ENCODE results near the gene CDH4. TPM values are rescaled to one million over a fixed set of nuclear protein-coding genes. Genes with fewer than 3 reads are reported as not detected.
"Not testable (repeated sequence)": the region's sequence is repeated elsewhere in the genome, so short reads cannot be mapped to it uniquely, and the experiment has no call there.

The CDH4 gene
- total RNA-seq, 2 experiments from 2014 or later = 0.11 to 0.18 TPM

DNA sequence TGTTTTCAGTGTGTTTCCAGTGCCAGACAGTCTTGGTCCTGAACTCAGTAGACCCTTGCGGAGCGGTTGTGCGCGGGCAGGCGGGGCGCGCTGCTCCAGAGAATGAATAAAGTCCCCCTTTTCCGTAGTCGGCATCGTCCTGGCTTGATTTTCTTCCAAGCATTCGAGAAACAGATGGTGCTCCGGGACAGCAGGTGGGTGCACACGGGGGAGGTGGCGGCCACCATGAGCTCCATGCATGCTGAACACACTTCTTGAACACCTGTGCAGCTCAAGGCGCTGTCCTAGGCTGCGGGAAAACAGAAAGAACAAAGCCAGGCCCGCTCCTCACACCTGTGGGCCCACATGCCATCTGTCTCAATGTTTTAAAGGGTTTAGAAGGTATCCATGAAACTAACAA, 688.4 kb downstream of the CDH4 start:
- CTCF ChIA-PET = no interaction called here
- DNase-seq (no peak), ATAC-seq (no peak)
- Mint-ChIP-seq H3K36me3 (ENCODE audit: low read depth) (no peaks in the 10 kb centered on the region), H3K4me3 (no peak overlapping the region), H3K27me3 (peaks cover 2% of the 10 kb centered on the region), H3K4me1 (ENCODE audit: low read depth) (no peaks in the 10 kb centered on the region), H3K27ac (no peak overlapping the region), H3K9me3 (peaks cover 2% of the 10 kb centered on the region)
- POLR2A ChIA-PET = no interaction called here
- intact Hi-C loops (cut with micrococcal nuclease) = no loop called here
- TF ChIP-seq, protein P1, sequence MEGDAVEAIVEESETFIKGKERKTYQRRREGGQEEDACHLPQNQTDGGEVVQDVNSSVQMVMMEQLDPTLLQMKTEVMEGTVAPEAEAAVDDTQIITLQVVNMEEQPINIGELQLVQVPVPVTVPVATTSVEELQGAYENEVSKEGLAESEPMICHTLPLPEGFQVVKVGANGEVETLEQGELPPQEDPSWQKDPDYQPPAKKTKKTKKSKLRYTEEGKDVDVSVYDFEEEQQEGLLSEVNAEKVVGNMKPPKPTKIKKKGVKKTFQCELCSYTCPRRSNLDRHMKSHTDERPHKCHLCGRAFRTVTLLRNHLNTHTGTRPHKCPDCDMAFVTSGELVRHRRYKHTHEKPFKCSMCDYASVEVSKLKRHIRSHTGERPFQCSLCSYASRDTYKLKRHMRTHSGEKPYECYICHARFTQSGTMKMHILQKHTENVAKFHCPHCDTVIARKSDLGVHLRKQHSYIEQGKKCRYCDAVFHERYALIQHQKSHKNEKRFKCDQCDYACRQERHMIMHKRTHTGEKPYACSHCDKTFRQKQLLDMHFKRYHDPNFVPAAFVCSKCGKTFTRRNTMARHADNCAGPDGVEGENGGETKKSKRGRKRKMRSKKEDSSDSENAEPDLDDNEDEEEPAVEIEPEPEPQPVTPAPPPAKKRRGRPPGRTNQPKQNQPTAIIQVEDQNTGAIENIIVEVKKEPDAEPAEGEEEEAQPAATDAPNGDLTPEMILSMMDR (IDR thresholded peaks at IDR 0.05) = no peak

DNA sequence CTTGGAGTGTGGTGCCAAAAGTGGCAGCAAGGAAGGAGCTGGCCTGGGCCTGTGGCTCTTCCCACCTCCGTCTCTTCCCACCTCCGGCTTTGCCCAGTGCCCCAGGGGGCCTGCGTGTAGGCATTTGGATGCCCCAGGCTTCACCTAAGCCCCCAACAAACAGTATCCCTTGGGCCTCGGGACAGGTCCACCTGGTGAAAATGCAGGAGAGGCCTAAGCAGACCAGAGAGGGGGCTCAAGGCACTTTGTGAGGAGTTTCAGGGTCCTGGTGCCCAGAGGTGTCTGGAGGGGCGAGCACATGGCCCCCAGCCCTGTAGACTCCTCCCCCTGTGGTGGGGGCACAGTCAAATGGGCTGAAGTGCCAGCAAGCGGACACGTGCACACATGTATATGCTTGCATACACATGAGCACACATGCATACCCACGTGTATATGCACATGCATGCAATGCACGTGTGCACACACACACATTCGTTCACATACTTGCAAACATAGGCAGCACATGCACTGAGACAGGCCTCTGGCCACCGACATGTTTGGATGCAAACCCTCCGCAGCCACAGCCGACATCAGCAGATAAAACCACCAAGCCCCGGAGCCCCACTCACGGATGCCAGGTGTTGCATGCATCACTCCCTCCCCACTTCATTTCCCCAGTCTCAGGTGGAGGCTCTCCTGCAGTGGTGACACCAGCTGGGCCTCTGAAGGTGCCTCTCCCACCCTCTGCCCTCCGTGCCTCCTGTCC, 689.1 kb downstream of the CDH4 start:
- ChIA-PET POLR2A (no interaction called here), CTCF (no interaction called here)
- Mint-ChIP-seq H3K4me3 (no peak overlapping the region), H3K4me1 (ENCODE audit: low read depth) (no peaks in the 10 kb centered on the region), H3K27me3 (peaks cover 2% of the 10 kb centered on the region), H3K9me3 (peaks cover 2% of the 10 kb centered on the region), H3K27ac (no peak overlapping the region), H3K36me3 (ENCODE audit: low read depth) (no peaks in the 10 kb centered on the region)
- intact Hi-C loops (cut with micrococcal nuclease) = no loop called here
- DNase-seq (no peak), ATAC-seq (no peak)
- TF ChIP-seq, protein P1 (IDR thresholded peaks at IDR 0.05) = no peak

DNA sequence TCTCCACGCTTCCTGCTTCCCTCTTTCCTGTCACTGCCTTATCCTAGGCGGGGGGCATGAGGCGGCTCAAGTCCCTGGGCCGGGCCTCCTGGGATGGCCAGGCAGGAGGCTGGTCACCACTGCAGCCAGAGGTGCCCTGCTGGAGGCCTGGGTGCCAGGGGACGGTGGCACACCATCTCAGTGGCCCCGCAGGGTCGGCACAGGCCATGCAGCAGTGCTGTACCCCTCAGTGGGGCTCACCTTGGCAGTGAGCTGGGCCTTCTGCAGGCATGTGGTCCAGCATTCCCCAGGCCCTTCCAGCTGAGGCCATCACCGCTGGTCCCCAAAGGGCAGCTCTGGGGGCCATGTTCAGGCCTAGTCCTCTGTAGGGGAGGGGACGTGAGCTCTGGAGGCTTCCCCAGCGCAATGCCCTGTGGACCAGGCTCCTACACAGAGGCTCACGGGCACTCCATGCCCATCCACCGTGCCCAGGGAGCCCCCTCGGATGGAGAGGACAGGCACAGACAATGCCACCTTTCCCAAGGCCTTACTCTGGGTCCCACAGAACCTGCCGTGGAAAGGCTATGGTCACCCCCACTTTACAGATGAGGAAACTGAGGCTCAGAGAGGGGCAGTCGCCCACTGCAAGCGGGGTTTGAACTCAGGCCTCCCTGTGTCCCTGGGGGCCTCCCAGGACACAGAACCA, 689.8 kb downstream of the CDH4 start:
- intact Hi-C loops (cut with micrococcal nuclease) = no loop called here
- H3K27ac Mint-ChIP-seq = no peak overlapping the region
- TF ChIP-seq, protein P1 (IDR thresholded peaks at IDR 0.05) = no peak
- ChIA-PET POLR2A (no interaction called here), CTCF (no interaction called here)
- H3K9me3 Mint-ChIP-seq = peaks cover 2% of the 10 kb centered on the region
- no peaks in the 10 kb centered on the region for H3K27me3 Mint-ChIP-seq
- no peak overlapping the region for H3K4me3 Mint-ChIP-seq
- no peaks in the 10 kb centered on the region for H3K4me1 Mint-ChIP-seq (ENCODE audit: low read depth)
- DNase-seq (no peak), ATAC-seq (no peak)
- no peaks in the 10 kb centered on the region for H3K36me3 Mint-ChIP-seq (ENCODE audit: low read depth)

DNA sequence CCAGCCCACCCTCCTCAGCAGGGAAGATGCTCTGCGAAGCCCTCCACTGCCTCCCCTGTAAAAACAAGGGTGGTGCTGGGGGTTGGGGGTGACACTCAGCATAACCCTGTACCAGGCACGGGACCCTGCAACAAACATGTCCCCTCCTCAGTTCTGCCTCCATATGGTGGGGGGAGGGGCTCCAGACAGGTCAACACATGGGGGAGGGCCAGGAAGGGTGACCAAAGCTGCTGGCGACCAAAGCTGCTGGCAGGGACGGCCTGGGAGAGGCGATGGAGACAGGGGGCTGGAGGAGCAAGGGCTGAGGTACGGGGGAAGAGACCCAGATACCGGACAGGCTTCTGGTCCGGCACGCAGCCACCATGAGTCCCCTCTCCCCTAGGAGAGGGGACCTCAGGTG, 690.5 kb downstream of the CDH4 start:
- ATAC-seq = no peak
- no peak overlapping the region for H3K27ac Mint-ChIP-seq
- CTCF ChIA-PET = no interaction called here
- no peaks in the 10 kb centered on the region for H3K27me3 Mint-ChIP-seq
- TF ChIP-seq, protein P1 (IDR thresholded peaks at IDR 0.05) = no peak
- POLR2A ChIA-PET = no interaction called here
- no peaks in the 10 kb centered on the region for H3K4me1 Mint-ChIP-seq (ENCODE audit: low read depth)
- peaks cover 2% of the 10 kb centered on the region for H3K9me3 Mint-ChIP-seq
- no peak overlapping the region for H3K4me3 Mint-ChIP-seq
- H3K36me3 Mint-ChIP-seq (ENCODE audit: low read depth) = no peaks in the 10 kb centered on the region
- DNase-seq = no peak
- intact Hi-C loops (cut with micrococcal nuclease) = no loop called here

DNA sequence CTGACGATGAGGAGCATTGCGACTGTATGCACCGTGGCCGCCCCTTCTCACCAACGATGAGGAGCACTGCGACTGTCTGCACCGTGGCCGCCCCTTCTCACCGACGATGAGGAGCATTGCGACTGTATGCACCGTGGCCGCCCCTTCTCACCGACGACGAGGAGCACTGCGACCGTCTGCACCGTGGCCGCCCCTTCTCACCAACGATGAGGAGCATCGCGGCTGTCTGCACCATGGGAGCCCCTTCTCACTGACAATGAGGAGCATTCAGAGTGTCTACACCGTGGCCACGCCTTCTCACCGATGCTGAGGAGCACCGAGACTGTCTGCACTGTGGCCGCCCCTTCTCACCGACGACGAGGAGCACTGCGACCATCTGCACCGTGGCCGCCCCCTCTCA, 692.9 kb downstream of the CDH4 start:
- H3K36me3 Mint-ChIP-seq (ENCODE audit: low read depth); H3K4me3 Mint-ChIP-seq; ATAC-seq; H3K4me1 Mint-ChIP-seq (ENCODE audit: low read depth); POLR2A ChIA-PET; intact Hi-C loops (cut with micrococcal nuclease); H3K9me3 Mint-ChIP-seq; H3K27ac Mint-ChIP-seq; DNase-seq; H3K27me3 Mint-ChIP-seq; CTCF ChIA-PET: not testable (repeated sequence)

DNA sequence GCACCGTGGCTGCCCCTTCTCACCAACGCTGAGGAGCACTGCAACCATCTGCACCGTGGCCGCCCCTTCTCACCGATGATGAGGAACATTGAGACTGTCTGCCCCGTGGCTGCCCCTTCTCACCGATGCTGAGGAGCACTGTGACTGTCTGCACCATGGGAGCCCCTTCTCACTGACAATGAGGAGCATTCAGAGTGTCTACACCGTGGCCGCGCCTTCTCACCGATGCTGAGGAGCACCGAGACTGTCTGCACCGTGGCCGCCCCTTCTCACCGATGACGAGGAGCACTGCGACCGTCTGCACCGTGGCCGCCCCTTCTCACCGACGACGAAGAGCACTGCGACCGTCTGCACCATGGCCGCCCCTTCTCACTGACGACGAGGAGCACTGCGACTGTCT, 693.4 kb downstream of the CDH4 start:
- H3K36me3 Mint-ChIP-seq (ENCODE audit: low read depth); H3K27ac Mint-ChIP-seq; CTCF ChIA-PET; H3K4me1 Mint-ChIP-seq (ENCODE audit: low read depth); H3K9me3 Mint-ChIP-seq; DNase-seq; H3K4me3 Mint-ChIP-seq; H3K27me3 Mint-ChIP-seq; ATAC-seq; intact Hi-C loops (cut with micrococcal nuclease); POLR2A ChIA-PET: not testable (repeated sequence)

DNA sequence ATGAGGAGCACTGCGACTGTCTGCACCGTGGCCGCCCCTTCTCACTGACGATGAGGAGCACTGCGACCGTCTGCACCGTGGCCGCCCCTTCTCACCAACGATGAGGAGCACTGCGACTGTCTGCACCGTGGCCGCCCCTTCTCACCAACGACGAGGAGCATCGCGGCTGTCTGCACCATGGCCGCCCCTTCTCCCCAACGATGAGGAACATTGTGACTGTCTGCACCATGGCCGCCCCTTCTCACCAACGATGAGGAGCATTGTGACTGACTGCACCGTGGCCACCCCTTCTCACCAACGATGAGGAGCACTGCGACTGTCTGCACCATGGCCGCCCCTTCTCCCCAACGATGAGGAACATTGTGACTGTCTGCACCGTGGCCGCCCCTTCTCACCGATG, 696.0 kb downstream of the CDH4 start:
- H3K9me3 Mint-ChIP-seq; CTCF ChIA-PET; H3K4me3 Mint-ChIP-seq; H3K27ac Mint-ChIP-seq; ATAC-seq; H3K4me1 Mint-ChIP-seq (ENCODE audit: low read depth); H3K27me3 Mint-ChIP-seq; intact Hi-C loops (cut with micrococcal nuclease); H3K36me3 Mint-ChIP-seq (ENCODE audit: low read depth); POLR2A ChIA-PET; DNase-seq: not testable (repeated sequence)
